K562 (cell line): ENCODE results near the gene DOK4. TPM values are rescaled to one million over a fixed set of nuclear protein-coding genes. Genes with fewer than 3 reads are reported as not detected.

Experiments
- GABPB2 ChIP-seq: fragments of 250-450 bp; sonication (Bioruptor Pico); conservative IDR thresholded peaks from 2 replicates; pipeline ENCODE4 v1.5.1; 2021; ENCODE audit warnings: mild to moderate bottlenecking
- GATAD2A ChIP-seq: fragments of 450-650 bp; IDR thresholded peaks from 2 replicates; pipeline ENCODE4 v1.6.1; 2017
- HOMEZ ChIP-seq: fragments of 250-450 bp; sonication (Bioruptor Pico); IDR thresholded peaks from 2 replicates; pipeline ENCODE4 v1.4.0; 2020; ENCODE audit warnings: mild to moderate bottlenecking, moderate library complexity
- MCM2 ChIP-seq: fragments of 450-650 bp; IDR thresholded peaks from 2 replicates; pipeline ENCODE4 v1.6.1; 2017; ENCODE audit warnings: low read depth, mild to moderate bottlenecking
- NBN ChIP-seq: fragments of 450-650 bp; IDR thresholded peaks from 2 replicates; pipeline ENCODE4 v1.6.1; 2016; ENCODE audit warnings: low read depth, mild to moderate bottlenecking
- NCOA6 ChIP-seq: fragments of 450-650 bp; IDR thresholded peaks from 2 replicates; pipeline ENCODE4 v1.6.1; 2017; ENCODE audit warnings: mild to moderate bottlenecking
- SETDB1 ChIP-seq: IDR thresholded peaks from one replicate; pipeline ENCODE4 v1.6.1; 2012; ENCODE audit warnings: low read length, control low read depth, inconsistent platforms
- SMAD3 ChIP-seq: fragments of 450-650 bp; formaldehyde crosslinking; conservative IDR thresholded peaks from 2 replicates; pipeline ENCODE4 v1.4.0; 2020; ENCODE audit warnings: mild to moderate bottlenecking
- SNAPC5 ChIP-seq: fragments of 250-450 bp; sonication (Bioruptor Pico); IDR thresholded peaks from 2 replicates; pipeline ENCODE4 v1.8.0; 2021; ENCODE audit warnings: moderate library complexity, mild to moderate bottlenecking, inconsistent platforms
- SRSF7 ChIP-seq: fragments of 200-400 bp; formaldehyde crosslinking; optimal IDR thresholded peaks from 2 replicates; pipeline ENCODE3; 2017; ENCODE audit warnings: mild to moderate bottlenecking, low read depth, low read length
- TARDBP ChIP-seq: fragments of 450-650 bp; IDR thresholded peaks from 2 replicates; pipeline ENCODE4 v1.6.1; 2016
- WHSC1 ChIP-seq: IDR thresholded peaks from one replicate; pipeline ENCODE4 v1.6.1; 2012; ENCODE audit warnings: low read length, control low read depth, inconsistent platforms
- XRCC3 ChIP-seq: fragments of 450-650 bp; IDR thresholded peaks from 2 replicates; pipeline ENCODE4 v1.6.1; 2017; ENCODE audit warnings: mild to moderate bottlenecking, moderate library complexity
- ZEB2 ChIP-seq: fragments of 450-650 bp; IDR thresholded peaks from 2 replicates; pipeline ENCODE4 v1.6.1; 2016
- ZNF324 ChIP-seq: fragments of 250-450 bp; sonication (Bioruptor Pico); IDR thresholded peaks from 2 replicates; pipeline ENCODE4 v1.4.0; 2020; ENCODE audit warnings: mild to moderate bottlenecking
- ZNF445 ChIP-seq: fragments of 250-450 bp; sonication (Bioruptor Pico); IDR thresholded peaks from 2 replicates; pipeline ENCODE4 v1.4.0; 2020; ENCODE audit warnings: low read depth, mild to moderate bottlenecking, moderate library complexity
- ZNF592 ChIP-seq: fragments of 450-650 bp; IDR thresholded peaks from 2 replicates; pipeline ENCODE4 v1.6.1; 2017; ENCODE audit warnings: antibody characterized with exemption, mild to moderate bottlenecking
- ZNF79 ChIP-seq: fragments of 250-450 bp; sonication (Bioruptor Pico); IDR thresholded peaks from 2 replicates; pipeline ENCODE4 v1.4.0; 2020; ENCODE audit warnings: low read depth, mild to moderate bottlenecking, moderate library complexity
- polyA plus RNA-seq, 8 experiments: library from polyadenylated mRNA; depleted of rRNA in 4 of 8; stranded (reverse) in 5 of 8; unstranded in 3 of 8; fragments of >200 nt; fragmentation: Nextera tagmentation in 2 of 8; fragmentation: Illumina TruSeq in 1 of 8; extraction: Ambion mirVana in 2 of 8; extraction: Trizol in 1 of 8; gene quantifications; 2 replicates each; pipeline versions ENCODE4 v1.2.1 to v1.2.3, GENCODE V29; 2011 to 2014; ENCODE audit warnings: inconsistent platforms in 1 of 8, missing spikeins in 1 of 8
- total RNA-seq, 7 experiments: library from RNA; depleted of rRNA in 6 of 7; stranded (reverse); fragments of >200 nt in 6 of 7; fragmentation: Illumina TruSeq in 2 of 7; extraction: Trizol in 2 of 7; gene quantifications; 2 replicates each; pipeline versions ENCODE4 v1.2.1 to v1.2.3, GENCODE V29; 2011 to 2021; ENCODE audit warnings: low replicate concordance in 1 of 7
- TF ChIP-seq, protein P1 (sequence below), 2 experiments: fragments of 150-350 bp in 1 of 2; IDR thresholded peaks; 2 replicates each; pipeline ENCODE4 v1.6.1; 2012 to 2016; ENCODE audit warnings: low read depth in 2 of 2, low read length in 2 of 2, mild to moderate bottlenecking in 1 of 2, moderate library complexity in 1 of 2
- TF ChIP-seq, protein P2 (sequence below): fragments of 450-650 bp; IDR thresholded peaks from 2 replicates; pipeline ENCODE4 v1.6.1; 2016; ENCODE audit warnings: missing biosample characterization, missing genetic modification characterization

The DOK4 gene
- total and polyA plus RNA-seq, 9 of the 15 experiments (the other 6 are each of a cell fraction or from before 2014, with no cell fraction given): 0.10 to 14.4 (median 8.3) TPM

DNA sequence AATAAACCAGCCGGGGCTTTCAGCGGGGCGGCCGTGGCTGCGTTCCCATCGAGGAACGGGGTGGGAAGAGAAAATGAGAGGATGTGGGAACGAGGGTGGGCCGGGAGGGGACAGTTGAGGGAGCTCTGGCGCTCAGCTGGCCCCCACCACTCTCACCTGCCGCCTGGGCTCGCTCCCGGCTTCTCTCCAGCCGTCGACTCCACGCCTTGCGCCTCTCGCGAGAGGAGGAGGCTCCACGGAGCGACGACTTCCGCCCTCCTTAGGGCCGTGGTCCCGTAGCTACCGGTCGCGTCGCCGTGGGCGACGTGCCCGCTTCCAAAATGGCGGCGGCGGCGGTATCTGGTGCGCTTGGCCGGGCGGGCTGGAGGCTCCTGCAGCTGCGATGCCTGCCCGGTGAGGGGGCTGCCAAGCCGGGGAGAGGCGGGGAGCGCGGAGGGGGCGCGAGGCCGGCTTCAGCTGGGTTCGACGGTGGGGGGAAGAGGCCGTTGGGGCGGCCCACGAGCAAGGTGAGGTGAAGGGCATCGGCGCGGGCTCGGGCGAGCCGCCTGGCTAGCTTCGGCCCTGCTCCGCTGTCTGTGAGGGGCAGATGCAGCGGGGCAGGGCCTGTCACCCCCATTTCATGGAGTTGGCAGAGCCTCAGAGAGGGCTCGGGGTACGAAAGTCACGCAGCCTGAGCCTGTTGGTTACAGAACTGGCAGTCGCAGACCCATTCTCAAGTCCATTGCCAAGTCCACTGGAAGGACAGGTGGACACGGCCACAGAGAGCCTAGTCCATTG, 38.9 kb downstream of the DOK4 start, which contains the start of the genes CIAPIN1 and COQ9 (continued):
- TF ChIP-seq GATAD2A: 0 out of 2 replicates have a peak, but pooled peaks have one; percentile 62
- TF ChIP-seq, protein P1, sequence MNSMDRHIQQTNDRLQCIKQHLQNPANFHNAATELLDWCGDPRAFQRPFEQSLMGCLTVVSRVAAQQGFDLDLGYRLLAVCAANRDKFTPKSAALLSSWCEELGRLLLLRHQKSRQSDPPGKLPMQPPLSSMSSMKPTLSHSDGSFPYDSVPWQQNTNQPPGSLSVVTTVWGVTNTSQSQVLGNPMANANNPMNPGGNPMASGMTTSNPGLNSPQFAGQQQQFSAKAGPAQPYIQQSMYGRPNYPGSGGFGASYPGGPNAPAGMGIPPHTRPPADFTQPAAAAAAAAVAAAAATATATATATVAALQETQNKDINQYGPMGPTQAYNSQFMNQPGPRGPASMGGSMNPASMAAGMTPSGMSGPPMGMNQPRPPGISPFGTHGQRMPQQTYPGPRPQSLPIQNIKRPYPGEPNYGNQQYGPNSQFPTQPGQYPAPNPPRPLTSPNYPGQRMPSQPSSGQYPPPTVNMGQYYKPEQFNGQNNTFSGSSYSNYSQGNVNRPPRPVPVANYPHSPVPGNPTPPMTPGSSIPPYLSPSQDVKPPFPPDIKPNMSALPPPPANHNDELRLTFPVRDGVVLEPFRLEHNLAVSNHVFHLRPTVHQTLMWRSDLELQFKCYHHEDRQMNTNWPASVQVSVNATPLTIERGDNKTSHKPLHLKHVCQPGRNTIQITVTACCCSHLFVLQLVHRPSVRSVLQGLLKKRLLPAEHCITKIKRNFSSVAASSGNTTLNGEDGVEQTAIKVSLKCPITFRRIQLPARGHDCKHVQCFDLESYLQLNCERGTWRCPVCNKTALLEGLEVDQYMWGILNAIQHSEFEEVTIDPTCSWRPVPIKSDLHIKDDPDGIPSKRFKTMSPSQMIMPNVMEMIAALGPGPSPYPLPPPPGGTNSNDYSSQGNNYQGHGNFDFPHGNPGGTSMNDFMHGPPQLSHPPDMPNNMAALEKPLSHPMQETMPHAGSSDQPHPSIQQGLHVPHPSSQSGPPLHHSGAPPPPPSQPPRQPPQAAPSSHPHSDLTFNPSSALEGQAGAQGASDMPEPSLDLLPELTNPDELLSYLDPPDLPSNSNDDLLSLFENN (IDR thresholded peaks at IDR 0.05; ENCODE audit: low read depth in 2 of 2, low read length in 2 of 2): no peak
- TF ChIP-seq ZNF445 (CRISPR knock-in tag): no peak
- TF ChIP-seq NBN: no peak
- 0 out of 2 replicates have a peak, but pooled peaks have one; percentile 13 for TF ChIP-seq SMAD3
- TF ChIP-seq, protein P2, sequence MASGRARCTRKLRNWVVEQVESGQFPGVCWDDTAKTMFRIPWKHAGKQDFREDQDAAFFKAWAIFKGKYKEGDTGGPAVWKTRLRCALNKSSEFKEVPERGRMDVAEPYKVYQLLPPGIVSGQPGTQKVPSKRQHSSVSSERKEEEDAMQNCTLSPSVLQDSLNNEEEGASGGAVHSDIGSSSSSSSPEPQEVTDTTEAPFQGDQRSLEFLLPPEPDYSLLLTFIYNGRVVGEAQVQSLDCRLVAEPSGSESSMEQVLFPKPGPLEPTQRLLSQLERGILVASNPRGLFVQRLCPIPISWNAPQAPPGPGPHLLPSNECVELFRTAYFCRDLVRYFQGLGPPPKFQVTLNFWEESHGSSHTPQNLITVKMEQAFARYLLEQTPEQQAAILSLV: no peak
- TF ChIP-seq XRCC3: no peak
- no peak for TF ChIP-seq SRSF7
- TF ChIP-seq ZNF592: no peak
- no peak for TF ChIP-seq SNAPC5
- TF ChIP-seq TARDBP: no peak
- no peak for TF ChIP-seq GABPB2 (CRISPR knock-in tag)
- TF ChIP-seq ZEB2: no peak
- TF ChIP-seq ZNF79 (CRISPR knock-in tag): no peak
- no peak for TF ChIP-seq HOMEZ
- no peak for TF ChIP-seq SETDB1
- TF ChIP-seq NCOA6: no peak
- TF ChIP-seq WHSC1: no peak
- TF ChIP-seq MCM2: no peak
- no peak for TF ChIP-seq ZNF324 (CRISPR knock-in tag)
